Activated T-cell treated with anti-CD3 and anti-CD28 coated beads for 48 hours (primary cell): ENCODE data around the gene MED12.

Source experiments
- DNase-seq: peaks from one replicate; pipeline ENCODE4 v3.0.0-alpha.2; 2020; ENCODE audit warnings: low read depth

The MED12 gene

GRCh38 chrX:71107762-71108360 is 10.5 kb upstream of the MED12 start:
- no peak for DNase-seq

- DNase-seq: no peak
These were observed 9.3 kb upstream of the MED12 start for GRCh38 chrX:71109051-71109450.

DNA sequence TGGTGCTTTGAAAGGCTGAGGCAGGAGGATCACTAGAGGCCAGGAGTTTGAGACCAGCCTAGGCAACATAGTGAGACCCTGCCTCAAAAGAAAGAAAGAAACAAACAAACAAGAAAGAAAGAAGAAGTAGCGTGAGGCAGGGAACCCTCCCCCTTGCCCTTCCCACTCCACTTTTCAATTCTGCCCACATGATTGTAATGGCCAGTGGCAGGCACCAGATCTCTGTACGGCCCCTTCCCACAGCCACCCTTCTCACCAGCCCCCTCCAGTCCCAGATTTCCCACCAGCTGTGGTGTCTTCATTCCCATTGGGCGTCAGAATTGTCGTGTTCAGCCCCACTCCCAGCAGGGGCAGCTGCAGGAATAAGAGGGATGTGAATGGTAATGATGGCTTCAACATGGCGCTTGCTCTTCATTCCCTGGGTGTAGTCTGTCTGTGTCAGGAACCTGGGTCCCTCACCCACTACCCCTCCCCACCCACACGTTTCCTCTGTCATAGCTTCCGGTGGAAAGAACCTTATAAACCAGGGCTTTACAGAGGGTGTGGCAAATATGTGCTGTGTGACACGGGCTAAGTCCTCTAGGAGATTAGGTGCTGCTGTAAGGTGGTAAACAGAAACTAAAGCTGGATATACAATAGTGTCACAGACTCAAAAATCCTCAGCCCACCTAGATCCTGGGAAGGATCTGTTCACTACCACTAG is 7.1 kb upstream of the MED12 start, which contains the start of gene IL2RG:
Gene IL2RG (minus strand): TSS at position 437 of the 703 bp plus-strand sequence. CDS start 38 bp downstream, at position 399.
- peak; percentile 45 for DNase-seq

- no peak for DNase-seq
These were observed 6.4 kb upstream of the MED12 start for GRCh38 chrX:71111921-71112431.

GRCh38 chrX:71117358-71117757 is 1.0 kb upstream of the MED12 start:
- DNase-seq: no peak

GRCh38 chrX:71118985-71119535 is 664 bp downstream of the MED12 start:
- no peak for DNase-seq

DNA sequence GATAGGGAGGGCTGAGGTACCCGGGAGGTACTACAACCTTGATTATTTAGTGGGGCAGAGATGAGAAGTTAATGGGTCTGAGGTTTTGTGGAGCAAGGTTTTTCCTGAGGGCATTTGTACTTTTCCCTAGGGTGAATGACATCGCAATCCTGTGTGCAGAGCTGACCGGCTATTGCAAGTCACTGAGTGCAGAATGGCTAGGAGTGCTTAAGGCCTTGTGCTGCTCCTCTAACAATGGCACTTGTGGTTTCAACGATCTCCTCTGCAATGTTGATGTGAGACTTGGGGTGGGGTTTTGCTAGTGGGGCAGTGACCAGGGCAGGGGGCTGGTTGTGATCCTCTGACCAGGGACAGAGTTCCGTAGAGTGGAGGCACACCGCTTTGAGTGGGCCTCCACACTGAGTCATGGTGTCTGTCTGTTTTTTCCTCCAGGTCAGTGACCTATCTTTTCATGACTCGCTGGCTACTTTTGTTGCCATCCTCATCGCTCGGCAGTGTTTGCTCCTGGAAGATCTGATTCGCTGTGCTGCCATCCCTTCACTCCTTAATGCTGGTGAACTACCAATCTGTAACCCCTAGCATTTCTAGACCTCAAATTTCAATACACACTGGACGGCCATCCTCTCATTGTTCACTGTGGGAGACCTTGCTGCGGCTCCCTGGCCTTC is 9.9 kb downstream of the MED12 start:
- no peak for DNase-seq

DNA sequence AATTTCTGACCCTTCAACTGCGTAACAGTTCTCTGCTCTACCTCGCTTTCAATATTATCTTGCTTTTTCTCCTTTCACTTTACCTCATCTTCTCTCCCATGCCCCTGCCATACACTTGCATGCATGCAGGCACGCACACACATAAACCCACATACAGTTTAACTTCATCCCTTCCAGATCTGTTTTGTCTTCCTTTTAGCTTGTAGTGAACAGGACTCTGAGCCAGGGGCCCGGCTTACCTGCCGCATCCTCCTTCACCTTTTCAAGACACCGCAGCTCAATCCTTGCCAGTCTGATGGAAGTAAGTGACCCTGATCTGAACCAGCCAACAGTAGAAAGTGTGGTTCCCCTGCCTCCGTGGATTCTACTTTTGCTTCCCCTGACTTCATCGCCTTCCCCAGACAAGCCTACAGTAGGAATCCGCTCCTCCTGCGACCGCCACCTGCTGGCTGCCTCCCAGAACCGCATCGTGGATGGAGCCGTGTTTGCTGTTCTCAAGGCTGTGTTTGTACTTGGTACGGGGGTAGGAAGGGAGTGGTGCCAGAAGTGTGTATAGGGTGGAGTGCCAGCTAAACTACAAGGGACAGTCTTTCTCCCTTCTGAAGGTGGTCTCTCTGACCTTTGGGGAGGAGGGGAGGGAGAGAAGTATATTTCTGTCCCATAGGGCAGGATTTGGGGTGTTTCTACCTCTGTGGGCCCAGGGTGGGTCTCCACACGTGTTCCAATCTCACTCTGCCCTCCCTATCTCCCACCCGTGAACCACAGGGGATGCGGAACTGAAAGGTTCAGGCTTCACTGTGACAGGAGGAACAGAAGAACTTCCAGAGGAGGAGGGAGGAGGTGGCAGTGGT is 10.7 kb downstream of the MED12 start:
- DNase-seq: peak; percentile 57

GRCh38 chrX:71131510-71131909 is 13.1 kb downstream of the MED12 start:
- no peak for DNase-seq

- no peak for DNase-seq
These were observed 22.0 kb downstream of the MED12 start for GRCh38 chrX:71140440-71140839.

GRCh38 chrX:71143508-71143907 is 25.1 kb downstream of the MED12 start:
- no peak for DNase-seq

DNA sequence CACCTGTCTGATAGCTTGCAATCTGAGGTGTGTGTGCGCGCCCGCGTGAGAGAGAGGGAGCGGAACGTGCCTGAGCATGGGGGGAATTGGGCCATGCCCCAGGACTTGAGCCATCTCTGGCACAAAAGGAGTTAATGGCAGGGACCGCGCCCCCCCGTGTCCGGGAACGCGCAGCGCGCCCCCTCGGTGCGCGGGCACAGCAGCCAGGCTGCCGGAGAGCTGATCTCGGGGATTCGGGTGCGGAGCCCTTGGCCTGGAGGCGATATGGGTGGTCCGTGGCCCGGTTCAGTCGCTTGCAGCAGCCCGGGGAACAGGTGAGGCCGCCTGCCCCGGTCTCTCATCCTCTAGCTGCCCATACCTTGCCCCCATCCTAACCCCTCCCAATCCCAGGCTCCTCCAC is 26.3 kb downstream of the MED12 start, which contains the start of gene NLGN3:
Gene NLGN3 (plus strand): TSS at position 191 of the 400 bp plus-strand sequence. CDS start 2,909 bp downstream, outside the sequence.
- DNase-seq: no peak

GRCh38 chrX:71147496-71148277 is 29.3 kb downstream of the MED12 start:
- DNase-seq: no peak

GRCh38 chrX:71148278-71148663 is 29.9 kb downstream of the MED12 start:
- DNase-seq: no peak

- no peak for DNase-seq
These were observed 33.0 kb downstream of the MED12 start for GRCh38 chrX:71151366-71151765.

DNA sequence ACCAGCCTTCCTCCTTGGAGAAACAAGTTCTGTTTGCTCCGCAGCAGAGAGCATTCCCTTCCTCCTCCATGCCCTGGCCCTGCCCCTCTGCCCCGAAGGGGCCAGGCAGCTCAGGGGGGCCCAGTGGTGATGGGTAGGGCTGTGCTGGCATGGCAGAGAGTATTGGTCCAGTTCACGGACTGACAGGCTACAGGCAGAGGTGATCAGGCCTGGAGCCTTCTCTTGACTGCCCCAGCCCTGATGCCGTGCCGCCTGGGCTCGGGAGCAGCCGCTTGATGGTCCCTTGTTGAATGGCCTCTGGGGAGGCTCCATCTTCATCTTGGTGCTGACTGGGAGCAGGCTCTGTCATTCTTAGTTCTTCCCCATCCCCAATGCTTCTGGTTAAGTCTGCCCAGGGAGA is 35.8 kb downstream of the MED12 start:
- no peak for DNase-seq

DNA sequence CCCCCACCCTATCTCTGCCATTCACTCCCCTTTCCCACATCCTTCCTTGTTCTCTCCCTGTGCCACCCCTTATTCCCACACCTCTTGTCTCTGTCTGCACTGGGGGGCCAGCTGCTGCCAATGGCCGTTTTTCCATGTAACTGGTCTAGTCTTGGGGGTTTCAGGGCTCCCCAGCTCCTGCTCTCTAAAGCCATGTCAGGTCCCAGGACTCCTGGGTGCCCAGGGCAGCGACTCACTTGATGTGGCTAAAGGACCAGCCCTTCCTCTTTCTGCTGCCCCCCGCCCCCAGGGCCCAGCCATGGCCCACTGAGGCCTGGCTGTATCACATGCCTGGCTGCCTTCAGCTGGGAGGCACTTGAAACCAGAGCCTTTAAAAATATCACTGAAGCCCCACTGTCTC is 36.2 kb downstream of the MED12 start:
- DNase-seq: no peak

DNA sequence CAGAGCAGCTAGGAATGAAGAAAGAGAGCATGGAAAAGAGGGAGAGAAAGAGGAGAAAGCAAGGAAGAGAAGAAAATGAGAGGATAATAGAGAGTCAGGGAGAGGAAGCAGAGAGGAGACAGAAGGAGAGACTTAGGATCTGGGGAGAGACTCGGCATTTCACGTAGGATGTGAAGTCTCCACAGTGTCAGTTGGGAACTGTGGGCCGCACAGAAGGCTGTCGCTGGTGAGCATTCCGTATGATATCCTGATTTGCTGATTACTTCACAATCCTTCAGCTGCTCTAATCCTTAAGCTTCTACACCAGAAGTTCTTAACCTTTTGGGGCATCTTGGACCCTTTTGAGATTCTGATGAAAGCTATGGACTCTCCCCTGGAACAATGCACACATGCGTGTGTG is 40.2 kb downstream of the MED12 start:
- DNase-seq: no peak

DNA sequence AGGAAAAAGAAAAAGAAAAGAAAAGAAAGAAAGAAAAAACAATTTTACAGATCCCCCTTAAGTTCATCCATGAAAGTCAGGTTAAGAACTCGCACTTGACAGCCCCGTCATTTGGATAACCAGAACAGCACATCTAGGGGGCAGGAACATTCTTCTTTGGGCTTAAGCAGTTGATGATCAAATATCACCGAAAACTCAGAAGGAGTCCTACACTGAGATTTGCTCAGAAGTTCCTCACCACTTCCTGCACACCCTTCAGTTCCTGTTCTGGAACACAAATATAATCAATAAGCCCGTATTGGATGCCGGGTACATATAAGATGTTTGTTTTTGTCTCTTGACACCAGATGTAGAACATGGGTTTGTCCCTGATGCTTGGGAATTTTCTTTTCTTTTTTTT is 40.9 kb downstream of the MED12 start:
- no peak for DNase-seq

DNA sequence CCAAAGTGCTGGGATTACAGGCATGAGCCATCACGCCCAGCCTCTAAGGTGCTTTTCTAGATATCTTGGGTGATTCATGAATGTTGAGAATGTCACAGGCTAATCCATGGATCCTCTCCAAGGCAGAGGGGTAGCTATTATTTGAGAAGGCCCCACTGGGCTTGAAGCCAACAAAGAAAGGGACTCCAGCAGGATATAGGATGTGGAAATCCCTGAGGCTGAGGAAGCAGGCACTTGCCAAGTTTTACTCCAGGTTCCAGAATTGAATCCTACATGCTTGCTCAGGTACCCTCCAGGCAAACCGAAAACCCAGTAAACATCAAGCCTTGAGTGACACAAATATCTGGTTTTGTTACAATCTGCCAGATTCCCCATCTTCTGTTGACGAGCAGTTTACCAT is 42.1 kb downstream of the MED12 start:
- DNase-seq: no peak

- DNase-seq: no peak
These were observed 44.6 kb downstream of the MED12 start for GRCh38 chrX:71162981-71163380.
